GM12872 (cell line): ENCODE results near the gene WIZ.

ENCODE experiments used
- CTCF ChIP-seq: IDR thresholded peaks from 3 replicates; pipeline ENCODE4 v1.5.1; 2011; ENCODE audit warnings: low read depth, mild to moderate bottlenecking, low read length, moderate library complexity; ENCODE audit not compliant: insufficient read depth

WIZ gene

DNA sequence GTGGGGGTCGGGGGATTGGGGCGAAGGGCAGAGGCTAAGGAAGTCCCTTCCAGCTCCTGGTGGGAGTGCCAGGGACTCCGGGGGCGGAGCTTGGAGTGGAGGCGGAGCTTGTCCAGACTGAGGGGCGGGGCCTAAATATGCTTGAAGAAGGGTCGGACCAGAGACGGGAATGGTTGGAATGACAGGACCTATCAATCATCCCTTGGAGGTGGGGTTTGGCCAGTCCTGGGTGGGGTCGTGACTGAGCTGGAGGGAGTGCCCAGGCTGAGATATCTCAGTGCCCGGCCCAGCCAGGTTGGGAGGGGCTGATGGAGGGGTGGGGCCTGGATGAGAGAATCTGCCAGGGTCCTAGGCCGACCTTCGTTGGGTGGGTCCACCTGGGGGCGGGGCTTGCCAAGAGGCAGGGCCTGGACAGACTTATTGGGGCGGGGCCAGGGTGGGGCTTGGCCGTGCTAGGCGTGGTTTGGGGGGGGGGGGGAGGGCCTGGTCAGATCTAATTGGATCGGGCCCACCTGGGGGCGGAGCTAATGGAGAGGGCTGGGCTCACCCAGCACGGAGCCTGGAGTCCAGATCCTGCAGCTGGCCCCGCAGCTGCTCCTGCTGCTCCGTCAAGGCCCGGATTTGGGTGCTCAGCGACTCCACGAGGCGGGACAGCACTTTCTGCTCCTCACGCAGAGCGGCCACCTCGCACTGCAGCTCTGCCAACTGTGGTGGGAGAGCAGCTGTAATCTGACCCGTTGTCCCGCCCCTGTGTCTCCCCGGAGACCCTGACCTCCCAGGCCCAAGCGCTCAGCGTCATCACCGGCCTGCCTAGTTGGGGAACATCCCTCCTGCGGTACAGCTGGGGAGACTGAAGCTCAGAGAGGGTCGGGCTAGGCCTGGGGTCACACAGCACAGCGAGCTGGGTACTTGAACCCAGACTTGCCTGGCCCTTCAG, 2.6 kb upstream of the WIZ start:
- TF ChIP-seq CTCF: no peak

DNA sequence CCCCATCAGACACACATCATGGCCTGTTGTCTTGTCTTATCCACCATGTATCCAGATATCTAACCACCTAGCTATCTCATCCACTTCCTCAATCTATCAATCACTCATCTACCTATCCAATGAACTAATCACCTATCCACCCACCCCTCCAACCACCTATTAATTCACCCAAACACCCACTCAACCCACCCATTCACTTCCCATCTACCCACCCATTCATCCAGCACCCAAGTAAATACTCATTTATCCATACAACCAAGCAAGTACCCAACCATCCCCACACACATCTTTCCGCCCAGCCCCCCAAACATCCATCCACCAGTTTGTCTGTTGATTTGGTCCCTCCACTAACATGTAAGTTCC, 753 bp upstream of the WIZ start:
- TF ChIP-seq CTCF: no peak

GRCh38 chr19:15448778-15449619, 757 bp downstream of the WIZ start:
- TF ChIP-seq CTCF: no peak

GRCh38 chr19:15448044-15448777, 1.5 kb downstream of the WIZ start:
- TF ChIP-seq CTCF: no peak

- no peak for TF ChIP-seq CTCF
Observed at GRCh38 chr19:15447057-15447456, 2.7 kb downstream of the WIZ start.

DNA sequence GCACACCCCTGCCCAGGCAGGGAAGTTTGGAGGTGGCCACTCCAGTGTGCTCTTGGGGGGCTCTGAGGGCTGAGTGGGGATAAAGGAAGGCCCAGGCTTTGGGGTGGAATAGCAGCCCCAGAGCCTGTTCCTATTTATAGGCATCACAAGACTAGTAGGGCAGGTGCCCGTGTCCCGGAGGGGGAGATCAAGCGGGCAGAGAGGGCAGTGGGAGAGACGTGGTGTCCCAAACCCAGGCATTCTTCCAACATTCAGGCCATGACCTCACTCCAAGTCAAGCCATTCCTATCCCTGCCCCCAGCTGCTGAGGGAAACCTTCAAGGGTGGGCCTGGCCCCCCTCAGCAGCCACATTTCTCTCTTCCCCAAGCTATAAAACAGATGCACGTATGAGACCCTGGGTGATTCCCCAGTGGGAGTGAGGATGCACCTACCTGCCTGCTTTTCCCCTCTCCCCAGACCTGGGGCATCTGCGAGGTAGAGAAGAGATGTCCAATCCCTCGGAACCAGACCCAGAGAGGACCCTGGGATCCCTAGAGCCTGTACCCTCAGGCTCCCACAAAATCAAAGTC, 3.9 kb downstream of the WIZ start:
- no peak for TF ChIP-seq CTCF
